ENCODE measurements around the gene MRPL20. TPM values are rescaled to one million over a fixed set of nuclear protein-coding genes. Genes with fewer than 3 reads are reported as not detected.
"Not testable (repeated sequence)": the region's sequence is repeated elsewhere in the genome, so short reads cannot be mapped to it uniquely, and the experiment has no call there.

The MRPL20 gene
- total RNA-seq, 1 donor from 2014 or later: 132 TPM

DNA sequence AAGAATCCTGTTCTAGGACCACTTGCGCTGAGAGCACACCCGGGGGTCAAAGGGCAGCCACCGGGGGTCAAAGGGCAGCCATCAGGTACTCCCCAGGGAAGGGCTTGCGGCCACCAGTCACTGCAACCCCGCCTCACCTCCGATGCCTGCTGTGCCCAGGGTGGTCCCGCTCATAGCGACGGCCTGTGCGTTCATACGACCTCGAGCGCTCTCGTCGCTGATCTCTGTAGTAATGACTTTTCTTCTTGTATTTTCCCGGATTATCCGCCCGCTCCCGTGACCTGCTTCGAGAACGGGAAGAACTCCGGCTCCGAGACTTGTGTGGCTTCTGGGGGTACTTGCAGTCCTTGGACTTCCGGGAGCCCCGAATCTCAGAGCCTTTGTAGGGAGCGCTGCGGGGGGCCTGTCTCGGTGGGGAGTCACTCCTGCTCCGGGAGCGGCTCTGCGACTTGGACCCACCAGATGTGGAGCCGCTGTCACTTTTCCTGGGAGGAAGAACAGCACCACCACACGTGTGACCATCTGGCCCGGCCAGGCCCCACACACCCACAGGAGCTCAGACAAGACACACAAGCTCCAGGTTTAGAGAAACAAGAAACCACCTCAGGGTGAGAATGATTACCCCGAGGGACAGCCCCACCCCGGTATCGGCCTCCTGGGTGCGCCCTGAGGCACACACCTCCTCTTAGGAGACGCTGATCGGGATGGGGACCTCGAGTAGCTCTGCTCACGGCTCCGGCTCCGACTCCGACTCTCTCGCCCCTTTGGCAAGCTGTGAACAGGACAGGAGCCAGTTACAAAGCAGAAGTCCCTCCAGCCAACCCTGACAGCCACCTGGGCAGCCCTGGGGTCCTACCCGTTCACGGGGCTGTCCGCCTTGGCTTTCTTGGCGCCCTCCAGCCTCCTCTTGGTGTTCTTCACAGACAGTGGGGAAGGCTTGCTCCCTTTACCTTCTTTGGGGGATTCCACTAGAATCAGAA lies 19.7 kb downstream of the MRPL20 start:
- DNase-seq (ENCODE audit: low read depth, low spot score): no peak

DNA sequence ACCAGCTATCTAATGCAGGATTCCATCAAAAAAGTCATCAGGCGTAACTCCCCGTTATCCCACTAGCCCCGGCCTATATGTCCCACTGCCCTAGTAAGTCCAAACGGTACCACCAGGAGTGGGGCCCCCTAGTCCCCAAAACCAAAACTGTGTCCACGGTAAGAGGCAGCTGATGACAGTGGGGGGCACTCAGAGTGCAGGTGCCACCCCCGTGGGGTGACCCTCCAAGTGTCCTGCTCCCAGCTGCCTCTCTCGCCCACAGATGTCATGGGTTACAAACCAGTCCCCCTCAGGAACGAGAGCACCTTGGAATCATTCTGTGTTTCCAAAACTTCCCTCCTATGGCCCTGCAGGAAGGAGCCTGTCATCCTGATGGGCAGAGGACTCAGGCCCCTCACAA lies 21.2 kb downstream of the MRPL20 start:
- no peak for DNase-seq (ENCODE audit: low read depth, low spot score)

DNA sequence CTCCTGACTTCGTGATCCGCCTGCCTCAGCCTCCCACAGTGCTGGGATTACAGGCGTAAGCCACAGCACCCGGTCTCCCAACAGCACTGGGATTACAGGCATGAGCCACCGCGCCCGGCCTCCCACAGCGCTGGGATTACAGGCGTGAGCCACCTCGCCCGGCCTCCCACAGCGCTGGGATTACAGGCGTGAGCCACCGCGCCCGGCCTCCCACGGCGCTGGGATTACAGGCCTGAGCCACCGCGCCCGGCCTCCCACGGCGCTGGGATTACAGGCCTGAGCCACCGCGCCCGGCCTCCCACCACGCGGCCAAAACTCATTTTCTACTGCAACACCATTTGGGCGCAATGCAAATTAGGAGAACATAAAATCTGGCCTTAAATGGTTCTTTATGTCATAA lies 21.8 kb downstream of the MRPL20 start:
- not testable (repeated sequence) for DNase-seq (ENCODE audit: low read depth, low spot score)

DNA sequence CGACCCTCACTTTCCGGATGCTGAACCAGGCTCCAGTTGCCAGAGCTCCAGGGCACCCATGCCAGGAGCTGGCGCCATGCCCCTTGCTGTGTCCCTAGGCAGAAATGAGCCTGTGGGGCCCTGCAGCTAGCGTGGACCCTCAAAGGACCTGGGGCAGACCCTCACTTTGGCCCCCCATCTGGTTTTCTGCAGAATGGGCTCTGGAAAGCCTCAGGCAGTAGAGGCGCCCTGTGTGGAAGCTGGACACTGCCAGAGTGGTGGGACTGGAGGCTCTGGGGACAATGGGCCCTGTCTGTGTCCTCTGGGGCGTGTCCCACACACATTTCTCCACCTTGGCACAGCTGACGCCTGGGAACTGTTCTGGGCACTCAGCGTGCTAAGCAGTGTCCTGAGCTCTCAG lies 25.8 kb downstream of the MRPL20 start:
- no peak for DNase-seq (ENCODE audit: low read depth, low spot score)

DNA sequence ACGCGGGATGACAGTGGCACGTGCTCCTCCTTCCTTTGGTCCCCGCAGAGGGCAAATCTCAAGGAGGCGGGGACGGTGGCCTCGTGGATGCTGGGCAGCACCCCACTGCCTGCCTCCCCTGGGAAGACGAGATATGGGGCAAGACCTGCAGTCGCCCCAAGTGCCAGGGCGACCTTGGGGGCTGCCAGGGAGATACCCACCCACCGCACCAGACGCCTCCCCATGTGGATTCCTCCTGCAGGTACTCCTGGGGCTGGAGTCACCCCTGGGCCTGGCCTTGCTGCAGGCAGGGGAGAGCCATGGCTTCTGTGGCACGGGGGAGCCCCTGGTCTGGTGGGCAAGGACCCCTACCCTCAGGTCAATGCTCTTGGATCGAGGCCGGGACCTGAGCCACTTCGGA lies 26.2 kb downstream of the MRPL20 start:
- DNase-seq (ENCODE audit: low read depth, low spot score): no peak

DNA sequence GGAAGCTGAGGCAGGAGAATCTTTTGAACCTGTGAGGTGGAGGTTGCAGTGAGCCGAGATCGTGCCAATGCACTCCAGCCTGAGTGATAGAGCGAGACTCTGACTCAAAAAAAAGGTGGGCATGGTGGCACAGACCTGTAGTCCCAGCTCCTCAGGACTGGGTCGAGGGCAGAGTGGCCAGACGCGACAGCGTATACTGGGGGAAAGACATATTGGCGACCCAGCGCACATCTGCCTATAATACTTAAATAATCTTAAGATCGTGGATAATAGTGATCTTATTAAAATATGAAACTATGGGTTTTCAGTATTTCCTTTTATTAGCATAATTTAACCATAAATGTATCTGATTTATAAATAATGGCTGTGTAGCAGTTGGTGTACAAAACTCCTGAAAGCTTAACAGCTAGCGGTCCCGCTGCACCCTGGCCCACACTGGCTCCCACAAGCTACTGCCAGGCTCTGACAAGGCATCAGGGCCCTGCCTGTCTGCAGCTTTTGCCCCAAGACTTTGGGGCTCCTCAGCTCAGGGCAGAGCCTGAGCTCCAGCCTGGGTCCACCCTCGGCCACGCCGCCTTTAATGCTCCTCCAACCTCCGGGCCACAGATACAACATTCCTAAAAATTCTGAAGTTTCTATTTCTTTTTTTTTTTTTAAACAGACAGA lies 29.4 kb downstream of the MRPL20 start:
- DNase-seq (ENCODE audit: low read depth, low spot score): no peak

DNA sequence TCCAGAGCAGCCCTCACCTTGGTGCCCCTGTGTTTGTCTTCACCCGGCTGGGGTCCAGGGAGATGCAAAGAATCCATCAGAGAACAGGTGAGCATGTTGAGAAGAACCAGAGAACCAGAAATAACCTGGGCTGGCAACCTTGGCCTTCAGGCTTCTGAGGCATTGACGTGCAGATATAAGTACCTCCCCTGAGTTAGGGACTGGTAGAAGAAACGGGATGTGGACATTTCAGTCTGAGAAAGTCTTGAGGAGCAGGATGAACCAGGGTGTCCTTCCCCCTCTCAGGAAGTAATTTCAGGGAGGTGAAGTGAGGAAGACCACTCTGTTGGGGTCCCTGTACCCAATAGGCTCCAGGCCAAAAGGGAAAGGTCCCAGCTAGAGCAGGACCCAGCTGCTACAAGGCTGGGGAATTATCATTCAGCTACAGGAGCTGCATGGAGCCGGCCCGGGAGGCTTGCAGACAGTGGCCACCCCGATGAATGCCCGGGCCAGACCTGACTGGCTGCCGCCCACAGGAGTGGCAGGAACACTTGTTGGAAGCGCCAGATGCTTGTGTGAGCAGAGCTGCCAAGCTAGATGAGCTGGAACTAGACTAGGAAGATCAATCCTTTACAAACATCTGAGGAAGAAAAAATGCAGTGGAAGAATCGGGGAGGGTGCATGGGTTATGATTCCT lies 30.4 kb downstream of the MRPL20 start:
- DNase-seq (ENCODE audit: low read depth, low spot score): no peak

DNA sequence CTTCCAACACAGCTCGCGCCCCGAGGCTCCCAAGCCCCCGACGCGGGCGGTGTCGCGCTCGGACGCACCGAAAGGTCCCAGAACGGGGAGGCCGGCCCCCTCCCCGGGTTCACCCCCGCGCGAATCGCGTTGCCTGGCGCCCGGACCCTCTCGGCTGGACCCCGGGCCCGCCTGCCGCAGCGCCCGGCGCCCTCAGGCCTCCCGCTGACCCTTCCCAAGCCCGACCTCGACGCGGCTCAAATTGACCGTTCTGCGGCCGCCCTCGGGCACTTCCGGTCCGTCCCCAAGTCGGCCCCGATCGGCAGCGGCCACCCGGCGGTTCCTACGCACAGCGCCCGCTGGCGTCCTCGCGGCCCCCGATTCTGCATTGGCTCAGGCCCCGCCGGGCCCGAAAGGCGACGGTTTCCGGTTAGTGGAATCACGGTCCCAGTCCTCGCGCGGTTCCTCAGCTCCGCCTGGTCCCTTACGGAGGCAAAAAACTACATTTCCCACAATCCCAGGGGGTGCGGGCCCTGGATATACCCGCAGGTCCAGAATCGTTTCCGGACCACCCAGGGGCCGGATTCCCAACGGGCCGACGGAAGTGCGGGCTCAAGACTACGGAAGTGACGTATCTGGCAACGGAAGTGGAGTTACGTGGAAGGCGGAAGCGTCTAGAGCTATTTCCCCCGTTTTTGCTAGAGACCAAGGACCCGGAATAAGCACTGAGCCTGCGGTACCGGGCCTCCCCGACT lies 32.0 kb downstream of the MRPL20 start, which contains the start of gene AURKAIP1:
Gene AURKAIP1 (minus strand): TSS at position 279 of the 734 bp plus-strand sequence. CDS start 451 bp downstream, outside the sequence.
- peak; percentile 99 for DNase-seq (ENCODE audit: low read depth, low spot score)

DNA sequence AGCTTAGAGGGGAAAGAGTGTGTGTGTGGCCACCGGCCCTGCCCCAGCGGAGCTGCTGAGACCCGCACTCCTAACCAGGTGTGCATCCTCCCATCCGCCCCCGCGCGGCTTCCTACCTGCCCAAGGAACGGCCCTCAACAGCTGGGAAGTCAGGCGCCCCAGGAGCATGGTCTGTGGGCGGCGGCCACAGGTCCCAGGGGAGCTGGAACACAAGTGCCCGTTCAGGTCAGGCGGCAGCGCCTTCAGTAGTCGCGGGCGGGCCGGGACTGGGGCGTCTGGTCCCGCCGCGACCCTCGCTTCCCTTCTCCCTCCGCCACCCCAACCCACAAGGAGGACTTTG lies 32.5 kb downstream of the MRPL20 start:
- no peak for DNase-seq (ENCODE audit: low read depth, low spot score)

DNA sequence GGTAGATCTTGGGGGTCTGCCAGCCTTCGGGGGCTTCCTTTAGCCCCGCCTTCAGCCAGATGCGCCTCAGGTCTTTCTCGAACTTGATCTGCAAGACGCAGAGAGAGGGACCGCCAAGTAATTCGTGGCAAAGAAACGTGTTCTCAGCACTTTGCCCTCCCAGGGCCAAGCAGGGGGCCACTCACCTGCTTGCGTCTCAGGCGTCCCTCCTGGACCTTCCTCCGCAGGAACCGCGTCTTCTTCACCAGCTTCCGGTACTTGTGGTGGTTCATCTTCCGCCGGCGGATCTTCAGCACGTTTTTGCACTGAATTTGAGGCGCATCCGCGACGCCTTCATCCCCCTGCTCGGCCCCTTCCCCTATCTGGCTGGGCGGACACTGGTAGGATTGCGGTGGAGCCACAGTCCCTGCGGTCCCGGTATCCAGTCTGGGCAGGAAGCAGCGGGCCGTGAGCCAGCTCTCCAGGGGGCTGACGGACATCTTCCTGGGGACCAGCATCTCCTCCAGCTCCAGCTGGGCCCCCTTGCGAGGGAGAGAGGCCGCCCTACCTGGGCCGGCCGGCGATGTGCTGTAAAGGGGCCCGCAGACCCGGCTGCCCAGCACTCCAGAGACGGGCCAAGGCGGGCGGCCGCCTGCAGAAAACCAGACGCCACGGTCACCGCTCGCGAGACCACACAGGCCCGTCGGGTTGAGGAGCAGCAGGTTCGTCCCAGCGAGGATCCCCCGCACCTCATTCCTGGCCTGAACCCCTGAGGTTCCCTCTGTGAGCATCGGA lies 33.1 kb downstream of the MRPL20 start:
- no peak for DNase-seq (ENCODE audit: low read depth, low spot score)

DNA sequence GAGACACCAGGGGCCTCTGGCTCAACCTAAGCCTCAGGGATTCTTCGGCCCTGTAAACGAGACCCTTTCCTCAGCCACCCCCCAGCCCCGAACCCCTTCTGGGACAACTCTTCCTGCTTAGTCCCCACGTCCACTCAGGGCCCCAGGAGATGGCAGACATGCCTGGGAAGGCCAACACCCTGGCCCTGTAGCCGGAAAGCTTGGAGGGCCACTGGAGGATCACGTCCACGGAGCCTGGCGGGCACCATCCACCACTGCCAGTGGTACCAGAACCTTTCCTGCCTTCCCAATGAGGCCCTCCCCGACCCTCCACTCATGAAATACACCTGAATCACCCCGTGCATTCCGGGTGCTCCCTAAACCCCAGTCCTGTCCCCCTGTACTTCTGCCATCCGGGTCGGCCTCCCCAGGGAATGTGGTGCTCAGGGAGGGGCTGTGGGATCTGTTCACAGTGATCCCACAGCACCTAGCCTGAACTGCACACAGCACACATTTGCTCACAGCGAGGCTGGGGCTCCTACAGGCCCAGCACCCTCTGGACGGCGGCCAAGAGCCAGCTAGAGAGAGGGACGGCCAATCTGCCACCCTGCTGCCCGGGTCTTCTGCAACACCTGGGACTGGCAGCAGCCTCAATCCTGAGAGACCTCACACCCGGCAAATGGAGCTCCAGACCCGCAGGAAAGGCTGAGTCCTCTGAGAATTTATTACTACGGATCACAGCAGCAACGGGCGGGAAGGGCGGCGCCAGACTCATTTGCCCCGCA lies 33.9 kb downstream of the MRPL20 start:
- no peak for DNase-seq (ENCODE audit: low read depth, low spot score)

DNA sequence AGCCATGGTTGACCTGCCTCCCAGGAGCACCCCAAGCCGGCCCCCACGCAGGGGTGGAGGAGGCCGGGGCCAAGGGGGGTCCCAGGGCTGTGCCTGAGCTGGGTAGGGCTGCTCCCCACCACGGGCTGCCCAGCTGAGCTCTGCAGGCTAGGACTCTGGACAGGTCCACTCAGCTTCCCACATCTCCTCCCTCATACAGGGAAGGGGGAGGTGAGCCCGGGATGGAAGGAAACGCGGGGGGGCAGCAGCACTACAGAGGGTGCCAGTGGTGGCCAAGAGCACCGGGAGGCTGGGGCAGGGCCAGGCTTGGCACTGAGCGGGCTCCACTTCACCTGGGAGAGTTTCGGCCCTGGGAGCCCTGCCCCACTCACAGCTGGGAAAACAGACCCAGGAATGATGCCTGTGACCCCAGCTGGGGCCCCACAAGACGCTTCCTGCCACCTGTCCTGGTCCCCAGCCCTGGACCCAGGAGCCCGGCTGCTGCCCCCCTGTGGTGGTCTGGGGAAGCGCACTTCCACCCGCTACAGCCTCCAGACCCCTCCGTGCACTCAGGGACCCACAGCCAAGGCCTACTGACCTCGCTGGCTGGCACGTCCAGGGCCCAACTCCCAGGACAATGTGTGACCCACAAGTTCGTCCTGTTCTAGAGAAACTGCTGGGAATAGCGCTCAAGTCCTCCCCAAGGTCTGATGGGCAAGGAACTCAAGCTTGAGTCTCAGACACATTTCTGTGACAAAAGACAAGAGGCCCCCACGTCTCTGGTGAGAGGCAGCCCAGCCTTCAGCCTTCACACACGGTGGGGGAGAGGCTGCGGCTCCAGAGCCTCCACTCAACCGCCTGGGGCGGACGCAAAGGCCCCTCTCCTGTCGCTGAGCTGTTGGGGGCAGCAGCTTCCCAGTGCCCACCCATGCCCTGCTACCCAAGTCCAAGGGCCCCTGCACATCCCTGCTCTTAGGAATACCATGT lies 35.1 kb downstream of the MRPL20 start:
- DNase-seq (ENCODE audit: low read depth, low spot score): no peak

DNA sequence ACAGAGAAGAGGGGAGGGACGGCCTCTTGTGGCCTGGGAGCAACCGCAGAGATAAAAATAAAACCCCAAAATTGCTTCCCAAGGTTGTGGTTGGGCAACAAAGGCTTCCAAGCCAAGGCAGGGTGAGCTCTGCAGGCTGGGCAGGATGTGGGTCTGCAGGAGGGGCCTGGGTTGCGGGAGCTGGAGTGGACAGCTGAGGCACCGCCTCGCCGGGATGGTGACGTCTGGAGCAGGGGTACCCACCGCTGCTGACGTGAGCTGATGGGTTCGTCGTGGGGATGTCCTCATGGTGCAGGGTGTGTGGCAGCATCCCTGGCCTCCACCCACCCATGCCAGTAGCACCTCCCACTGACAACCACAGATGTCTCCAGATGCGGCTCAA lies 35.7 kb downstream of the MRPL20 start:
- no peak for DNase-seq (ENCODE audit: low read depth, low spot score)

DNA sequence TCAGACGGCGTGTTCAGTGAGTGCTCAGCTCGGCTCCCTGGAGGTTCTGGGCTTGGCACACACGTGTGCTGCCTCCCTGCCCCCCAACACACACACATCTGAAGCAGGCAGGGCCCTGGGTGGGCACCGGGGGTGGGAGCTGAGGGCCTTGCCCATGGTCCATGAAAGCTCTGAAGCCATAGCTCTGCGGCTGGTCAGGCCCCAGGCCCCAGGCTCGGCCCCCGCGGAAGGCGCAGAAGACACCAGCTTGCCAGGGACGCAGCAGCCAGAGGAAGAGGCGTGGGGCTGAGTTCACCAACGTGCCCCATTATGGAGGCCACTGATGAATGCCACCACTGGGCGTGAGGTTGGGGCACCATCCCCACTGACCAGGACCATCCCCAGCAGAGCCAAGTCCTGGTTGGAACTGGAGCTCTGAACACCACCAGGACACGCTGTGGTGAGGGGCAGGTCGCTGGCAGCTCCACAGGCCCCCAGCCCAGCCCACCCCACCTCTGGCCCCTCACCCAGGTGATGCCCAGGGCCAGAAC lies 36.3 kb downstream of the MRPL20 start:
- DNase-seq (ENCODE audit: low read depth, low spot score): no peak

DNA sequence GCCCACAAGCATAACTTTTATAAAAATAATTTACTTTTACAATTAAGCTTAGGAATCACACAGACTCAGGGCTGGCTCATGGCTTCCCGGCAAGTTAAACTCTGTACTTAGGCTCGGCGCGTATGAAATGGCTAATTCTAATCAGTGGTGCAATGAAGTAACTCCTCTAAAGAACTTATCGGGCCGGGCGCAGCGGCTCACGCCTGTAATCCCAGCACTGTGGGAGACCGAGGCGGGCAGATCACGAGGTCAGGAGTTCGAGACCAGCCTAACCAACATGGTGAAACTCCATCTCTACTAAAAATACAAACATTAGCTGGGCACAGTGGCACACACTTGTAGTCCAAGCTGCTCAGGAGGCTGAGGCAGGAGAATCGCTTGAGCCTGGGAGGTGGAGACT lies 37.0 kb downstream of the MRPL20 start:
- DNase-seq (ENCODE audit: low read depth, low spot score): not testable (repeated sequence)

DNA sequence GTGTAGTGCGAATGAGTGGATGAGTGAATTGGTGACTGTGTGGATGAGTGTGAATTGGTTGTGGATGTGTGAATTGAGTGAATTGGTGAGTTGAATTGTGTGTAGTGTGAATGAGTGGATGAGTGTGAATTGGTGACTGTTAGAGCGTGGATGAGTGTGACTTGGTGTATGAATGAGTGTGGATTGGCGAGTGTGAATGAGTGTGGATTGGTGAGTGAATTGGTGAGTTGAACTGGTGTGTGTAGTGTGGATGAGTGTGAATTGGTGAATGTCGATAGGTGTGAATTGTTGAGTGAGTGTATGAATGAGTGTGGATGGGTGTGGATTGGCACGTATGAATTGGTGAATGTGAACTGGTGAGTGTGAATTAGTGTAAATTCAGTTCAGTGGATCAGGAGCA lies 39.8 kb downstream of the MRPL20 start:
- DNase-seq (ENCODE audit: low read depth, low spot score): no peak

DNA sequence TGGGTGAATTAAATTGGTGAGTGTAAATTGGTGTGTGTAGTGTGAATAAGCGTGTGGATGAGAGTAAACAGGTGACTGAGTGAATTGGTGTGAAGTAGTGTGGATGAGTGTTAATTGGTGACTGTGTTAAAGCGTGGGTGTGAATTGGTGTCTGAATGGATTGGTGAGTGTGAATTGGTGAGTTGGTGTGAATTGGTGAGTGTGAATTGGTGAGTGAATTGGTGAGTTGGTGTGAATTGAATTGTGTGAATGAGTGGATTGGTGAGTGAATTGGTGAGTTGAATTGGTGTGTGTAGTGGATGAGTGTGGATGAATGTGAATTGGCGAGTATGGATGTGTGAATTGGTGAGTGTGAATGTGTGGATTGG lies 40.4 kb downstream of the MRPL20 start:
- no peak for DNase-seq (ENCODE audit: low read depth, low spot score)

DNA sequence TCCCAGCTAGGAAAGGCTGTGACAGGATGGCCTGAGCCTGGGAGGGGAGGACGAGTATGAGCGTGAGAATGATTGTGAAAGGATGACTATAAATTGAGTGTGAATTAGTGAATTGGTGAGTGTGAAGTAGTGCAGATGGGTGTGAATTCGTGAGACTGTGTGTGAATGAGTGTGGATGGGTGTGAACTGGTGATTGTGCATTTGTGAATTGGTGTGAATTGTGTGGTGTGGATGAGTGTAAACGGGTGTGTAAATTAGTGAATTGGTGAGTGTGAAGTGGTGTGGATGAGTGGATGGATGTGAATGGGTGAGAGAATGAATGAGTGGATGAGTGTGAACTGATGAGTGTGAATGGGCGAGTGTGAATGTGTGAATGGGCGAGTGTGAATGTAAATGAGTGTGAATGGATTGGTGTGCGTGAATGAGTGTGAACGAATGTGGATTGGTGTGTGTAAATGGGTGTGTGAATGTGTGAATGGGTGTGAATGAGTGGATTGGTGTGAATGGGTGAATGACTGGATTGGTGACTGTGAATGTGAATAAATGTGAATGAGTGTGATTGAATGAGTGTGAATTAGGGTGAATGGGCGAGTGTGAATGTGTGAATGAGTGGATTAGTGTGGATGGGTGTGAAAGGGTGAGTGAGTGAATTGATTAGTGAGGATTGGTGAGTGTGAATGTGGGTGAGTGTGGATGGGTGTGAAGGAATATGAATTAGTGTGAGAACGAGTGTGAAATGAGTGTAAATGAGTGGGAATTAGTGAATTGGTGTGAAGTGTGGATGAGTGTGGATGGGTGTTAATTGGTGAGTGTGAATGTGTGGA lies 41.0 kb downstream of the MRPL20 start:
- no peak for DNase-seq (ENCODE audit: low read depth, low spot score)
